OCI-LY1 (cell line): ENCODE data around the gene CPHXL2.

Experiments
- CTCF ChIP-seq: fragments of 200-600 bp; sonication (generic), shearing (Covaris generic); IDR thresholded peaks from 2 replicates; pipeline ENCODE4 v1.5.1; 2017; ENCODE audit warnings: mild to moderate bottlenecking, antibody characterized with exemption, low read length, moderate library complexity, mixed read lengths
- EZH2 ChIP-seq: fragments of 200-600 bp; sonication (generic), shearing (Covaris generic); IDR thresholded peaks from 2 replicates; pipeline ENCODE4 v1.8.0; 2017; ENCODE audit warnings: borderline replicate concordance, mixed run types, mild to moderate bottlenecking, antibody characterized with exemption, low read length, moderate library complexity, mixed read lengths

DNA sequence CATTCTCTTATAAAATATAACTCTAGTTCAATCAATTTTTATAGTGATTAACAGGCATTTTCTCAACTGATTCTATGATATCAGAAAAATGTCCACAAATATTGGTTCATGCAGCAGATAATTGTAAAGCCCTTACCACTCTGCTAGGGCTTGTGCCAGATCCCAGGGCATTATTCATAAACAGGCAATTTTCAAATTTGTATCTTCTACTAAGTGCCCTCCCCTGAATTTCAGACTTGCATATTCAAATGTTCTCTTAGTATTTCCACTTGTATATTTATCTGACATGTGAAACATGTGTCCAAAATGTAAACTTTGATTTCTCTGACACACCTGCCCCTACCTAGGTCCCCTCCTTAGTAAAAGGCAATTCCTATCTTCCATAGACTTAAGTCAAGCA is 9.3 kb downstream of the CPHXL2 start:
- no peak for TF ChIP-seq CTCF
- no peak for TF ChIP-seq EZH2
